Activated T-cell treated with anti-CD3 and anti-CD28 coated beads, Interleukin-2, amount 50 U/mL, for 24 hours (primary cell): Measurements from ENCODE around the gene ARID3B.
"Not testable (repeated sequence)": the region's sequence is repeated elsewhere in the genome, so short reads cannot be mapped to it uniquely, and the experiment has no call there.

Experiments used
- DNase-seq: peaks from one replicate; pipeline ENCODE4 v3.0.0-alpha.2; 2020
- H3K27ac Mint-ChIP-seq: 2 replicates; pipeline ENCODE4 v1.8.0; 2020; ENCODE audit warnings: mild to moderate bottlenecking, mixed read lengths
- H3K27me3 Mint-ChIP-seq: 2 replicates; pipeline ENCODE4 v1.8.0; 2020; ENCODE audit warnings: mixed read lengths
- H3K36me3 Mint-ChIP-seq: 2 replicates; pipeline ENCODE4 v1.8.0; 2020; ENCODE audit warnings: low read depth, mixed read lengths
- H3K4me1 Mint-ChIP-seq: 2 replicates; pipeline ENCODE4 v1.8.0; 2020; ENCODE audit warnings: low read depth, mixed read lengths
- H3K4me3 Mint-ChIP-seq: 2 replicates; pipeline ENCODE4 v1.8.0; 2020; ENCODE audit warnings: mild to moderate bottlenecking, moderate library complexity, mixed read lengths
- H3K9me3 Mint-ChIP-seq: 2 replicates; pipeline ENCODE4 v1.8.0; 2020; ENCODE audit warnings: mixed read lengths

ARID3B gene

DNA sequence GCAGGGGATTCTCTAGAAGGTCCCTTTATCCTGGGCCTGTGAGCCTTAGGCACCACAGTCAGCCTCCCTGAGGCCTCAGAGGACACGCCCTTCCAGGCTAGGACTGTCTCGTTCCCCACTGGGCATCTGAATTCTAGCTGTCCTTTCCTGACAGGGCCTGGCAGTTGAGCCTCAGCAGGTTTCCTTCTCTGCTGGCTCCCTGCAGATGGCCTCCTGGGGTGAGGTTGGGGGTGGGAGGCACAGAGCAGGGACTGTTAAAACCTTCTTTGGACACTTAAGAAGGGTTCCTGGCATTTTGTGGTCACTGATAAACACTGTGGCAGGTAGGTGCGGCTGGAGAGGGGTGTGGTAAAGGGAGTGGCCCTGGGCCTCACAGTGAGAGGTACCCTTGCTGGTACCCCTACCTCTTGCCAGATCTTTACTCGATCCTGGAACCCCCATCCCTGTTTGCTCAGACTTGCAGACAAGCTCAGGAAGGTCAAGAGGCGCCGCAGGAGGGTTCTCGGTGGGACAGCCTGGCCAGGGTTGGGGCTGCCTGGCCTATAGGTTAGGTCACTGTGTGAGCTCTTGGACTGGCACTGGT, 83.1 kb downstream of the ARID3B start:
- H3K27me3 Mint-ChIP-seq = no peaks in the 10 kb centered on the region
- H3K9me3 Mint-ChIP-seq = no peaks in the 10 kb centered on the region
- H3K4me3 Mint-ChIP-seq = no peak overlapping the region
- peak overlapping the region; percentile 82 for H3K27ac Mint-ChIP-seq
- H3K4me1 Mint-ChIP-seq = peaks cover 39% of the 10 kb centered on the region
- H3K36me3 Mint-ChIP-seq = peaks cover 100% of the 10 kb centered on the region
- DNase-seq = no peak

DNA sequence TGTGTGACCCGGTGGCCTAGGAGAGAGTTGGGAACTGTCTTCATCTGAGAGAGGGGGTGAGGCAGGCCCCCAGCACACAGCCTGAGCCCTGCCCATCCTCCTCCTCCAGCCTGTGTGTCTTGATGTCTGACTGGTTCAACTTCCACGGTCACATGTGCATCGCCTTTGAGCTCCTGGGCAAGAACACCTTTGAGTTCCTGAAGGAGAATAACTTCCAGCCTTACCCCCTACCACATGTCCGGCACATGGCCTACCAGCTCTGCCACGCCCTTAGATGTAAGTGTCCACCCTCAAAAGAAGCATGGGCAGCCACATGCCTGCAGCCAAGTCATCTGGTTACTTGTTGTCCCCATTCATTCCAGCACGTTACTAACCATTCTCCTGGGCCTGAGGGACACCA, 84.7 kb downstream of the ARID3B start:
- no peak for DNase-seq
- Mint-ChIP-seq H3K4me1 (peaks cover 24% of the 10 kb centered on the region), H3K36me3 (peaks cover 100% of the 10 kb centered on the region), H3K27me3 (no peaks in the 10 kb centered on the region), H3K9me3 (no peaks in the 10 kb centered on the region), H3K27ac (peak overlapping the region; percentile 82), H3K4me3 (no peak overlapping the region)

DNA sequence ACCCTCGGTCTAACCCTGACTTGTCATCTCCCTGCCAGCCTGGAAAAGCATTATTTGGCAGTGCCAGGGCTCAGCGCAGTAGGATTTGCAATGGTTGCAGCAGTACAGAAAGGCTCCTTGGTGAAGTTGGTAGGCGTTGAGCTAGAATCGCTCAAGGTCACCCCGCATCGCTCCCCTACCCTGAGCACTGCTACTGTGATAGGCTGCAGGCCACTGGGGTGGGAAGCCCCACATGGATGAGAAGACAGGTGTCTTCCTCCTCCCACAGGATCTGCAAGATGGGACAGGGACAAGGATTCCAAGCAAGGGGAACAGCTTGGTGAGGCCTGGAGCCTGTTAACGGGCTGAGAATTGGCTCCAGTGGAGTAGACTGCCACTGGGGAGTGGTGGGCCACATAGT, 85.3 kb downstream of the ARID3B start:
- H3K27me3 Mint-ChIP-seq = no peaks in the 10 kb centered on the region
- H3K27ac Mint-ChIP-seq = peak overlapping the region; percentile 82
- peaks cover 98% of the 10 kb centered on the region for H3K36me3 Mint-ChIP-seq
- H3K4me3 Mint-ChIP-seq = no peak overlapping the region
- DNase-seq = no peak
- no peaks in the 10 kb centered on the region for H3K9me3 Mint-ChIP-seq
- peaks cover 18% of the 10 kb centered on the region for H3K4me1 Mint-ChIP-seq

DNA sequence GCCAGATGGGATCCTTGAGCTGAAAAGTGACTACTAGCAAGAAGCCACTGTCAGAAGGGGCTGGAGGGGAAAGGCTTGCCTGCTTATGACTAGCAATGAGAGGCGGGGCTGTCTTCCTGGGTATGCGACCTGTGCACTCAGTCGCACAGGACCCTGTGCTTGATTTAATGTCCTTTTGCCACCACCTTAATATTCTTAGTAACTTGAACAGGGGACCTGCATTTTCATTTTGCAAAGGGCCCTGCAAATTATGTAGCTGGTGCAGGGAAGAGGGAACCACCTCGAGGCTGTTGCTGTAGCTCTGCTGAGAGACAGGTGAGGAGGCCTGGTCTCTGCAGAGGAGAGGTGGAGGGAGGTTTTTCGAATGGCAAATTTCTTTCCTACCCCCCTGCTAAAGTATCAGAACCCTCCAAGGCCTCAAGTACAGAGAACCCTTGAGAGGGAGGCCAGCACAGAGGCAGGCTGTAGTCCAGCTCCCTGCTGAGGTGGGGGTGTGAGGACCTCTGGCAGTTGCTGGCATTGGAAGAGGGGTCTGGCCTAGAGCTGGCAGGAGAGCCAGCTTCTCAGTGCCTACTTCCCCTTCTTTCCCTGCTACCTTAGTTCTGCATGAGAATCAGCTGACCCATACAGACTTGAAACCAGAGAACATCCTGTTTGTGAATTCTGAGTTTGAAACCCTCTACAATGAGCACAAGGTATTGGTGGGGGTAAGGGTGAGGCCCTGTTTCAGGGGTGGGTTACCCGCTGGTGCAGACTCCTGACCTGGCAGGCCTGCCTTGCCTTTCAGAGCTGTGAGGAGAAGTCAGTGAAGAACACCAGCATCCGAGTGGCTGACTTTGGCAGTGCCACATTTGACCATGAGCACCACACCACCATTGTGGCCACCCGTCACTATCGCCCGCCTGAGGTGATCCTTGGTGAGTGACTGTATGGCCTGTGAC, 86.0 kb downstream of the ARID3B start:
- Mint-ChIP-seq H3K36me3 (peaks cover 96% of the 10 kb centered on the region), H3K27ac (peak overlapping the region; percentile 82), H3K4me3 (no peak overlapping the region), H3K27me3 (no peaks in the 10 kb centered on the region), H3K9me3 (no peaks in the 10 kb centered on the region), H3K4me1 (peaks cover 17% of the 10 kb centered on the region)
- no peak for DNase-seq

DNA sequence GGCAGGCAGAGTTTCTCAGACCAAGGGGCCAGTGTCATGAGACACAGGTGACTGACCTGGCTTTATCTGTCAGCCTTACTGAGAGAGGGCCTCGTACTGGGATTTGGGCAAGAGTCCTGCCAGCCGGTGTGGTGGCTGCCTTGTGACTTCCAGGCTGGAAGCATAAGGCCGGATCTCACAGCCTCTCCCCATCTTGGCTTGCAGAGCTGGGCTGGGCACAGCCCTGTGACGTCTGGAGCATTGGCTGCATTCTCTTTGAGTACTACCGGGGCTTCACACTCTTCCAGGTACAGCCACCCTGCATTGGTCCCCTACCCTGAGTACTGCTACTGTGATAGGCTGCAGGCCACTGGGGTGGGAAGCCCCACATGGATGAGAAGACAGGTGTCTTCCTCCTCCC, 86.7 kb downstream of the ARID3B start:
- no peak for DNase-seq
- Mint-ChIP-seq H3K36me3 (peaks cover 96% of the 10 kb centered on the region), H3K27me3 (no peaks in the 10 kb centered on the region), H3K4me3 (no peak overlapping the region), H3K27ac (peak overlapping the region; percentile 82), H3K4me1 (peaks cover 17% of the 10 kb centered on the region), H3K9me3 (no peaks in the 10 kb centered on the region)

DNA sequence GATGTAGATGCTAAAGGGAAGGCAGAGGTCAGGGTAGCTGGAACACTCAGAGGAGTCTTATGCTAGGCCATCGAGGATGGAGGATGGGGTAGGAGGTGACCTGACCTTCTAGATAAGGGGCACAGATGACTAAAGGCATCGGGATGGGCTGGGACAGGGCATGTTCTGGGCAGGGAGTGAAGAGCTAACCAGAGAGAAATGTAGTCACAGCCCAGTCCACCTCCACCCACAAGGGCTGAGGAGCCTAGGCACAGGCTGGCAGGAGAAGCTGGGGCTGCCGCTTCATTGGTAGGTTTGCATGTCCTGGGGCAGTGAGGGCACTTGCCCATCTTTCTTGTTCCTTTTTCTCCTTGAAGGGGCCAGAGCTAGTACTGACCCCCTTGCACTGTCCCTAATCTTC, 87.2 kb downstream of the ARID3B start:
- Mint-ChIP-seq H3K9me3 (no peaks in the 10 kb centered on the region), H3K4me3 (no peak overlapping the region), H3K4me1 (peaks cover 17% of the 10 kb centered on the region), H3K36me3 (peaks cover 96% of the 10 kb centered on the region), H3K27me3 (no peaks in the 10 kb centered on the region), H3K27ac (peak overlapping the region; percentile 82)
- DNase-seq = no peak

DNA sequence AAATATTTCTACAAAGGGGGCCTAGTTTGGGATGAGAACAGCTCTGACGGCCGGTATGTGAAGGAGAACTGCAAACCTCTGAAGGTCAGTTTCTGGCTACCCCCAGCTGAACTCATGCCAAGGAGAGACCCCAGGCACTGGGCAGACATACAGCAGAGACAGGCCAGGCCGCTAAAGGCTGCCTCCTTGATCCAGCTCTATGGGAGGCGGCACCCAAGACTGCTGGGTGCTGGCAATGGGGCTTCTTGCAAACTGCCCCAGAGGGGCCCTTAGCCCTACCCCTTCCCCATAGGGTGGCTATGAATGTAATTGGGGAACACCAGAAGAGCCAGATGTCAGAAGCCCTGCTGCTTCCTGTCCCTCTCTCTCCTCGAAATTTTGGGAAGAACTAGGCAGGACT, 87.9 kb downstream of the ARID3B start:
- no peaks in the 10 kb centered on the region for H3K9me3 Mint-ChIP-seq
- peaks cover 93% of the 10 kb centered on the region for H3K36me3 Mint-ChIP-seq
- peaks cover 17% of the 10 kb centered on the region for H3K4me1 Mint-ChIP-seq
- H3K27ac Mint-ChIP-seq = peak overlapping the region; percentile 82
- H3K4me3 Mint-ChIP-seq = no peak overlapping the region
- no peaks in the 10 kb centered on the region for H3K27me3 Mint-ChIP-seq
- no peak for DNase-seq

DNA sequence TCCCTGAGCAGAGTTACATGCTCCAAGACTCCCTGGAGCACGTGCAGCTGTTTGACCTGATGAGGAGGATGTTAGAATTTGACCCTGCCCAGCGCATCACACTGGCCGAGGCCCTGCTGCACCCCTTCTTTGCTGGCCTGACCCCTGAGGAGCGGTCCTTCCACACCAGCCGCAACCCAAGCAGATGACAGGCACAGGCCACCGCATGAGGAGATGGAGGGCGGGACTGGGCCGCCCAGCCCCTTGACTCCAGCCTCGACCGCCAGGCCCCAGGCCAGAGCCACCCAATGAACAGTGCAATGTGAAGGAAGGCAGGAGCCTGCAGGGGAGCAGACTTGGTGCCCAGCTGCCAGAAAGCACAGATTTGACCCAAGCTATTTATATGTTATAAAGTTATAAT, 88.7 kb downstream of the ARID3B start:
- Mint-ChIP-seq H3K4me1 (peaks cover 17% of the 10 kb centered on the region), H3K36me3 (peaks cover 93% of the 10 kb centered on the region), H3K27ac (peak overlapping the region; percentile 53)
- not testable (repeated sequence) for H3K9me3 Mint-ChIP-seq, H3K4me3 Mint-ChIP-seq, DNase-seq, H3K27me3 Mint-ChIP-seq

DNA sequence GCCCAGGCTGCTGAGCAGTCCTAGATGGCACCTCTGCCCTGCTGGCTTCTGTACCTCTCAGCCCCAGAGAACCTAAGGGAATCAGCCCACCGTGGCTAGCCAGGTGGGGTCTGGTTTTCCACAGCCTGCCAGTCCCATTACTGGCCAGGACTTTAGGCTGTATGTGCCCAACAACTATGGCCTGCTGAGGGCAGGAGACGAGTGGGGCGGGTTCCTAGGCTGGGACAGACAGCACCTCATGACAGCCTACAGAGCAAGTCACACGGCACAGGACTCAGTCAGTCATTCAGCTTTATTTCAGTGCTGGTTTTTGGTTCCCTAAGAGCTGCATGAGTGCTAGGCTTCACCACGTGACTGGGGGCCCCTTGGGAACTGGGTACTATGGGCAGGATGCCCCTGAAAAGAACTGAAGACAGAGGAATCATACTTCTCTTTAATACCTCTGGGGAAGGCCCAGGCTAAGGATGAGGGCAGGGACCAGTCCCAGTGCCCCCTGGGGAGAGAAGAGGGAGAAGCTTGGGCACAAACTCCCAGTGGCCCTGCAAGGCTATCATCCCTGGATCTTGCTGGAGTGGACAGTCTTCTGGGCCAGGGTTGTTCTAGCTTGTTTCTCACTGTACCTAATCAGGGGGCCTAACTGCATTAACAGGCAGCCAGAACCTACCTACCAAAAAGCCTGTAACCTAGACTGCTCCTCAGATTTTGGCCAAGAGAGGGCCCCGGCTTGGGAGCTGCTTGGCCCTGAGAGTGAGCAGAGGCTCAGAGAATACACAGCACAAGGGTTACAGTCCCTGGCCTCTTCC, 89.5 kb downstream of the ARID3B start:
- no peaks in the 10 kb centered on the region for H3K27me3 Mint-ChIP-seq
- peak overlapping the region; percentile 76 for H3K27ac Mint-ChIP-seq
- H3K4me1 Mint-ChIP-seq = peaks cover 17% of the 10 kb centered on the region
- peaks cover 92% of the 10 kb centered on the region for H3K36me3 Mint-ChIP-seq
- H3K4me3 Mint-ChIP-seq = no peak overlapping the region
- DNase-seq = no peak
- H3K9me3 Mint-ChIP-seq = no peaks in the 10 kb centered on the region

DNA sequence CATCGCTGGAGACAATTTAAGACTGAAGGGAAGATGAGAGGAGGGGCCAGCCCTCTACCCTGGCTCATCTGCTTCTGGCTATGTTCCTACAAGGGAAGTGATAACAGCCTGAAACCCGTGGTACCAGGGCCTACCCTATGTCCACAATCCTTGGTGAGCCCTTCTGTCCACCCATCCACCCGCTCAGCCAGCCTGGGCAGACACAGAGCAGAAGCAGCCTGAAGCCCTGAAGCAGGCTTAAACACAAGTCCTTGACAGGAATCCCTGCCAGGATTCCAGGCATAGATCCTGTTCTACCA, 90.0 kb downstream of the ARID3B start:
- no peak overlapping the region for H3K4me3 Mint-ChIP-seq
- no peaks in the 10 kb centered on the region for H3K27me3 Mint-ChIP-seq
- peak overlapping the region; percentile 76 for H3K27ac Mint-ChIP-seq
- peaks cover 92% of the 10 kb centered on the region for H3K36me3 Mint-ChIP-seq
- peaks cover 12% of the 10 kb centered on the region for H3K4me1 Mint-ChIP-seq
- H3K9me3 Mint-ChIP-seq = no peaks in the 10 kb centered on the region
- DNase-seq = no peak

DNA sequence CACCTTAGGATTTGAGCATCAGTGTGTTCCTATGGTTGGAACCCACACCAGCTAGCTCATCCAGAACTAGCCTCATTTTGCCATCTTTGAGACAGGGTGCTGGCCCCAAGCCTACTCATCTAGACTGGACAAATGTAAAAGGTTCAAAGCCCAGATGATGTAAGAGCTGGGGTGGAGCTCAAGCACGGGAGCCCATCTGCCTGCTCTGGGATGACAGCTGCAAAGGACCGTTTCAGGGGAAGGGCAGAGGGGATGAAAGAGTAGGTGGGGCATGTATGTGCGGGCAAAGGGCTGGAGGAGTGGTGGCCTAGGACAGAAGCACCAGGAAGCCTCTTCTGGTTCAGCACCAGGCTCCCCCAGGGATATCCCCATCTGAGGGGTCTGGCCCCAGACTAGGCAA, 90.4 kb downstream of the ARID3B start:
- no peaks in the 10 kb centered on the region for H3K9me3 Mint-ChIP-seq
- no peak for DNase-seq
- H3K36me3 Mint-ChIP-seq = peaks cover 92% of the 10 kb centered on the region
- H3K27ac Mint-ChIP-seq = peak overlapping the region; percentile 72
- no peak overlapping the region for H3K4me3 Mint-ChIP-seq
- H3K4me1 Mint-ChIP-seq = peaks cover 10% of the 10 kb centered on the region
- no peaks in the 10 kb centered on the region for H3K27me3 Mint-ChIP-seq

DNA sequence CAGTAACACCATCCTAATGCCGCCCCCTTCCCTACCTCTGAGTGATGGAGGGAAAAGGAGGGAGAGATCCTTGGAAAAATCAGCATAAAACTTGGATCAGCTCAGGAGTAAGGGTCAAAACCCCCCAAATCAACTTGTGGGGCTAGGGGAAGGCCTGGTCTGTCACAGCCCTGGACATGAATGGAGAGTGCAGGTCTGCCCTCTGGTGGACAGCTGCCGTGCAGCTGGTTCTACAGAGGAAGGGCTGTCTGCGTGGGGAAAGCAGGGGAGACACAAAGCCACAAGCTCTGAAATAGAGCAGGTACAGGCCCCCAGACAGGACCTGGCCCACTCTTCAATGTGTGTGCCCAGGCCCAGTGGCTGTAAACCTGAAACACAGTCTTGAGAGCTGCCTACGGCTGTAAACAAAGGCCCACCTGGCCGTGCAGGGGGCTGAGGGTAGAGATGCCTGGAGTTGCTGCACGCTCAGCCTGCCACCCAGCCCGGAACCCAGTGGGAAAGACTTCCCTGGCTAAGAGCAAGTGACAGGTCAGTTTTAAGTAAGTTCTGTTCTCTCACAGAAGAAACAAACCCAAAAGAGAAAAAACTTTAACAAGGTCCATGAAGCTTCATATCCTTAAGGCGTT, 91.0 kb downstream of the ARID3B start:
- Mint-ChIP-seq H3K27ac (peak overlapping the region; percentile 4), H3K4me3 (no peak overlapping the region), H3K9me3 (no peaks in the 10 kb centered on the region), H3K27me3 (no peaks in the 10 kb centered on the region), H3K4me1 (peaks cover 5% of the 10 kb centered on the region), H3K36me3 (peaks cover 91% of the 10 kb centered on the region)
- peak; percentile 75 for DNase-seq

DNA sequence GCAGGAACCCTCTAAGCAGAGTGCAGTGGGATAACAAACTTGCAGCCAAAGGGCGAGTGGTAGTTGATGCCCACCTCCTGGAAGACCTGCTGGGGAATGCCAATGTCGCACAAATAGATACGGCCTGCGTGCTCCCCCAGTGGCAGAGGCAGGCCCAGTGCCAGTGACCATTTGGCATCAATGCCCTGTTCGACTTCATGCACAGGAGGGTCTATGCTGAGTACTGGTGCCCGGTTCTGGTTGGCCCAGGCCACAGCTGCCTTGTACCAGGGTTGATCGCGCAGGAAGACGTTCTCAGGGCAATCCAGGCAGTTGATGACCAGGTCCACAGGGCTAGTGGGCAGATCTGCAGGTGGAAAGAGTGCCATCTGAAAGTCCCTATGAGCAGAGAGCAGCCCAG, 91.6 kb downstream of the ARID3B start:
- no peak for DNase-seq
- Mint-ChIP-seq H3K9me3 (no peaks in the 10 kb centered on the region), H3K27me3 (no peaks in the 10 kb centered on the region), H3K27ac (peak overlapping the region; percentile 18), H3K4me1 (no peaks in the 10 kb centered on the region), H3K4me3 (no peak overlapping the region), H3K36me3 (peaks cover 91% of the 10 kb centered on the region)

DNA sequence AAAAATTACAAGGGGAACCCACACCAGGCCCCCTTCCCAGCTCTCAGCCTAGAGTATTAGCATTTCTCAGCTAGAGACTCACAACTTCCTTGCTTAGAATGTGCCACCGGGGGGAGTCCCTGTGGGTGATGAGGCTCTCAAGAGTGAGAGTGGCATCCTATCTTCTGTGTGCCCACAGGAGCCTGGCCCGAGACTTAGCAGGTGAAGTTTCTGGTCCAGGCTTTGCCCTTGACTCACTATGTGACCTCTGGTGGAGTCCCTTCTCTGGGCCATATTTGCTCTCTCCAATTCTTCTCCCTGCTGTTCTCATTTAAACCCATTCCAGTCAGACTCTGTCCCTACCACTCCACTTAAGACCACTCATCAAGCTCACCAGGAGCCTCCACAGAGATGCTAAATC, 92.8 kb downstream of the ARID3B start:
- H3K4me1 Mint-ChIP-seq = no peaks in the 10 kb centered on the region
- H3K4me3 Mint-ChIP-seq = no peak overlapping the region
- peaks cover 88% of the 10 kb centered on the region for H3K36me3 Mint-ChIP-seq
- H3K27me3 Mint-ChIP-seq = no peaks in the 10 kb centered on the region
- DNase-seq = no peak
- H3K9me3 Mint-ChIP-seq = no peaks in the 10 kb centered on the region
- peak overlapping the region; percentile 59 for H3K27ac Mint-ChIP-seq
